Measurements from ENCODE around the gene BID.

BID gene

GRCh38 chr22:17803609-17804270, 29.5 kb upstream of the BID start:
- no peak for DNase-seq (ENCODE audit: low read depth in 2 of 2)

- DNase-seq (ENCODE audit: low read depth in 2 of 2), result no peak
These were observed 28.6 kb upstream of the BID start for GRCh38 chr22:17802822-17803221.

GRCh38 chr22:17802411-17802810, 28.1 kb upstream of the BID start:
- no peak for DNase-seq (ENCODE audit: low read depth in 2 of 2)

- no peak for DNase-seq (ENCODE audit: low read depth in 2 of 2)
These were observed 23.7 kb upstream of the BID start for GRCh38 chr22:17797721-17798559.

GRCh38 chr22:17796695-17797094, 22.4 kb upstream of the BID start:
- no peak for DNase-seq (ENCODE audit: low read depth in 2 of 2)

DNA sequence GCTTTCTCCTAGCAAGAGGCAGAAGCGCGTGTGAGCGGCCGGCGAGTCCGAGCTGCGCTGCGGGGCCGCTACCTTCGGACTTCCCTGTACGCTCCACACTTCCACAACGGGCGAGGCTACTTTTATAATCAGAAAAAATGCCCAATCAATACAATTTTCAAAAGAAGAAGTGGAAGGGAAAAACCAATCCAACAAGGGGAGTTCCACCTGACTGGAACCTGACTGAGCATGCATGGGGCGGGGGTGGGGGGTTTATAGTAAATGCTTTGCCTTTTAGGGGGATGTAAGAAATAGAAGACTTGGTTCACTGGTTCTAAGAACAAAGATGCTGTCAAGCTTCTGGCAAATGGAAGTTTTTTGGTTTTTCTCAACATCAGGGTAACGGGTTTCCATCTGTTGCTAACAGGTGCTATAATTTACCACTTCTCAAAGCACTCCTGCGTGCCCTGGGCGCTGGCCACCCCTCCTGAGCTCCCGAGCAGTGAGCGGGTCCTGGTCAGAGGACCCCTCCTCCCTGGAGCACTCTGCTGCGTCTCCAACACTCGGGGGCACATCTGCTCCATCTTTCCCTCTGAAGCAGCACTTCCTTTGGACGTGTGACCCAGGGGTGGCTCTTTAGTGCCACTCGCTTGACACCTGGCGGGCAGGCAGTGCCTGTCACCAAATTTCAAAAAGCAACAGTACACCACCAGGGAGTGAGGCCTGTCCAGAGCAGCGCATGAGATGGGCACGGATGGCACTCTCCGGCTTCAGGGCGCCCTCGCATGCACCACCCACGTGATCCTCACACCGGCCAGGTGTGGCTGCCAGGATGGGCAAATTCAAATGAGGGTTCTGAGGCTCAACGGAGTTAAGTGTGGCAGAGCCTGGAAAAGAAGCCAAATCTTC, 21.6 kb upstream of the BID start:
- no peak for DNase-seq (ENCODE audit: low read depth in 2 of 2)

DNA sequence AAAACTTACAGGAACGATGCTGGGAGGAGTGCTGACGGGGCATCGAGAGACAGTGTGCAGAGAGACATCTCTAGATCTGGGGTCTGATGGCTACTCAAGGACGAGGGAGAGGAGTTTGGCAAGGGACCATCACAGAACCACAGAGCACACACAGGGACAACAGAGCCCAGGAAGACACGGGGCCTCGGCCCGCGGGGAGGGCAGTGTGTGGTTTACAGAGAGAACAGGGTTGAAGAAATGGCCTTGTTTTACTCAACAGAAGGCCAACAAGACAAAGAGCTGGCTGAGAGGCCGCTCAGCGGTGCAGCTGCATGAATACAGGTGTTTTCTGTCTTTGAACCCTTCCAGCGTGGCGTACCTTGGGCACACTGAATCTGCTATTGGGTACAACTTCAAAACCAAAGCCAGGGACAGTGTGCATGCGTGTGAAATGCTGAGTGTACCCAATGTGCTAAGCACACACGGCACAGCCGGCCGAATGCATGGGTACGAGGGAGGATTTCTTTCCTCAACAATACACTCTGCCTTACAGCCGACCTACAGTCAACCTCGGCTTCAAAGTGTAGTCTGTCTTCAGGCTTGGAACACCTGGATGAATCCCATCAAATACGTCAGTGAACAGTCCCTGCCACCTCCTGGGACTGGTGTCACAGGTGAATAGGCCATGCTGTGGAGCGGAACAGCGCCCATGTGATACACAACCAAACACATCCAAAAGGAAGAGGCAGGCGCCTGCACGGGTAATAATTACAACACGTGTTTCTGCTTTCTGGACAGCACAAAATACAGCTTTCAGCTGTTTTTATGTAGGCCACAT, 20.7 kb upstream of the BID start:
- no peak for DNase-seq (ENCODE audit: low read depth in 2 of 2)

GRCh38 chr22:17792854-17793434, 18.7 kb upstream of the BID start:
- no peak for DNase-seq (ENCODE audit: low read depth in 2 of 2)

DNA sequence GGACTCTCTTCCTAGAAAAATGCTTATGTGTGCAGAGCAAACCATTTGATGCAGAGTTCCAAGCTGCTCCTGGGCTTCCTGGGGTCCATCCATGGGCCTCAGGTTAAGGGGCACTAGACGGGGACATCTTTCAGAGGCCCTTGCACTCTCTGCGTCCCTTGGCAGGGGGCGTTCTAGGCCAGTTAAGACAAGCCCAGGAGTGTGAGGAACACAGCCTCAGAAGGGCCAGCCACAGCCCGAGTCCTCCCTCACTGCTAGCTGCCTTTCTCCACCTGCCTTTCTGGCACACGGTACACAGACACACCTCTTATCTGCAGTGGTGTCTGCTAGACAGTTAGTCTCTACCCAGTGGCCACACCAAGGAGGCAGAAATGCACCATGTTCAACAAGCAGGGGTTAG, 18.0 kb upstream of the BID start:
- DNase-seq (ENCODE audit: low read depth in 2 of 2), result no peak

DNA sequence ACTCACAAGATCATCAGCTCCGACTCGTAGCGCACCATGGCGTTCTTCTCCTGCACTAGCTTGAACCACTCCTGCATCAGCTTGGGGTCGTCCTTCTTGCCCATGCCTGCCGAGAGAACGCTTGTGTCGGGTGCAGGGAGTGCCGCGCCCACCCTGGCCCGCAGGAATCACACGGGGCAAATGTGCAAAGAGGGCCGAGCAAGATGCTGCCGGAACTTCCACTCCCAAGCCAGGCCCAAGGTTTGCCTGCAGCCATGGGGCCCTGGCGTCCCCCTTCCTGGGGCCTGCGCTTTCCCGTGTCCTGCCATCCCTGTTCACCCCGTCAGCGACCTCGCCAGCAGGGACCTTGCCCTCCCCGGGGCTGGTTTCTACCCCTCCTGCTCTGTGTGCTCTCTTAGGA, 16.9 kb upstream of the BID start:
- DNase-seq (ENCODE audit: low read depth in 2 of 2), result no peak

DNA sequence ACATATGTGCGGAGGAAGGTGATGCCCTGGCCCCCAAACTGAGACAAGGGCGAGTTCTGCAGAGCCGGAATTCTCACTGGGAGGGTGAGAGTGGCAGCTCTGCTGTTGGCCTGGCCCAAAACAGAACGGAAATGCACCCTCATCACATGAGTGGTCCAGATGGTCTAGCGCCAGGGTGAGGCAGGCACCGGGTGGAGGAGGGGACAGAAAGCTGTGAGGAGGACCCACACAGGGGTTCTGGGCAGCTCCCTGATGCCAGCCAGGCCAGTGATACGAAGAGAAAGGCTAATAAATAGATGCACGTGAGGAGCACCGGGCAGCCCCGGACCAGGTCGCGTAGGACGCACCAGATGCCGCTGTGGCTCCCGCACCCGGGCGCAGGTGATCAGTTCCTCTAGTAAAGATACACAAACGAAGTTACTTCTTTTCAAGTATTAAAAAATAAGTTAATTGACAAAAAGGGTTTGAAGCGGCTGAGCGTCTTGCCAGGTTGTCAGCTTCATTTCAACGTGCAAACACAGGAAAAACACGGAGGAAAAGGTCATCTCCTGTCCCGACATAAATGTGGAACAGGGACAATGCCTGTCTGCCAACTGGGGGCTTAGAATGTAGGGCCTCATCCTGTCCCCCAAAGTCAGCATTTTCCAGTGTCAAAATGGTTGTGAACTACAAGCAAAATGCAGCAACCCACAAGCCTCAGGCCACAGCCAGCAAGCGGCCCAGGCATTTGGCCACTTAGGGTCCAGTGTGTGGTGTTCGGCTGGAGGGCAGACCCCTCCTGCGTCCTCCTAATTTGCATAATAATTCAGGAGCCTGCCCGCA, 15.3 kb upstream of the BID start:
- no peak for DNase-seq (ENCODE audit: low read depth in 2 of 2)

DNA sequence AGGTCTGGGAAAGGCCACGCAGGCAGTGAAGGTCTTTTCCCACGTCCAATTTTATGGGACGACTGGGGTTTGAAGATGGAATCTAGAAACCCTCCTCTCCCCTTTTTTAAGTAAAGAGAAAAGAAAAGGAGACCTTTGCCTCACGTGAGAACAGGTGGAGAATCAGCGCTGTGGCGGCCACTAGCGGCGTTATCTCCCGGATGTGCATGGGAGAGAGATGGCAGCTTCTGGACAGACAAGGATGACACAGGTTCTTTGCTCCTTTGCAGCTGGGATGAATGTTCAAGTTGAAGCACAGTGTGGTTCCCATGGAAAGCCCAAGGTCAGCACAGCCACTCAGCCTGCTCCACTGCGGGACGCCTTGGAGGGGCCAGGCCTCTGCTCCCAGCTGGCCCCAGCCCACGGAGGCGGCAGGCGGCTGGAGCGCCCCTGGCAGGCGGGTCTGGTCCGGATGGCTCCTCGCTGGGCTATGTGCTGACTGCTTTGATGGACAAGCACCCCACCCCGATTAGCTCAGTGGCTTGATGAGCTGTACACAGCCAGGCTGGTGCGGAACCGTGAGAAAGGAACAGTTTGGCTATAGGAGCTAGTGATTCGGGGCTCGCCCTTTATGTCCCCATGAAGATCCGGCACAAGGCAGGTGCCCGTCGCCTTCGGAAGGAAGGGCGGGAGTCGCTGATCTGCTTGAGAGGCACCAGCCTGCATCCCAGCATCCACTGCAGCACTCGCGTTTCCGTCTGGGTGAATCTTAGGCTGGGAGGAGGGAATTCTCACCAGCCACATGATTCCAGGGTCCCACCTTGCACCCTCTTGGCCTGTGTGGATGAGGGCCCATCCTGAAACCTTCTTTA, 14.5 kb upstream of the BID start:
- DNase-seq (ENCODE audit: low read depth in 2 of 2), result no peak

DNA sequence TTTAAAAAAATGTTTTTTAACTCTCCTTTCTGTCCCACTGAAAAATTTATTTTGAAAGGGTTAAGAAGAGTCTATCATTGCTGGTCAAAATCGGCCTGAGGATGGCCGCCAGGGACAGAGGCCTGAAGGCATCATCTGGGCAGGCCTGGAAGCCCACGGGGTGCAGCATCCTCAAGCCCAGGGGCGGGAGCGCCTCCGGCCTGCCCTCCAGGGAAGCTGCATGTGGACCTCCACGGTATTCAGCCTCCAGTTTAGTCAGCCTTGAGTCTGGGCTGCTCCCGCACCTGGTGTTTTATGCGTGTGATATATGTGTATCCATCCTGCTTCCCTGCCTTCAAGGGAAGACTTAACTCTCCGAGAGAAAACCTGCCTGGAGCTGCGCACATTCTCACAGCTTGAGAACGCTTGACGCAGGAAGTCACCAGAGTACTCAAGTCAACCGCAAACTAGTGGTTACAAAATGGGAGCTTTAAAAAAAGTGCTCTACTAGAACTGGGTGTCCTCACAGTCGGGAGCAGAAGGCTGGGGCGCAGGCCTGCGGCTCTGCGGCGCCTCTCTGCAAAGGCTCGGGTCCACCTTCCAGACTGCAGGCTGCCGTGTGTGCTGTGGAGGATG, 13.6 kb upstream of the BID start:
- no peak for DNase-seq (ENCODE audit: low read depth in 2 of 2)

DNA sequence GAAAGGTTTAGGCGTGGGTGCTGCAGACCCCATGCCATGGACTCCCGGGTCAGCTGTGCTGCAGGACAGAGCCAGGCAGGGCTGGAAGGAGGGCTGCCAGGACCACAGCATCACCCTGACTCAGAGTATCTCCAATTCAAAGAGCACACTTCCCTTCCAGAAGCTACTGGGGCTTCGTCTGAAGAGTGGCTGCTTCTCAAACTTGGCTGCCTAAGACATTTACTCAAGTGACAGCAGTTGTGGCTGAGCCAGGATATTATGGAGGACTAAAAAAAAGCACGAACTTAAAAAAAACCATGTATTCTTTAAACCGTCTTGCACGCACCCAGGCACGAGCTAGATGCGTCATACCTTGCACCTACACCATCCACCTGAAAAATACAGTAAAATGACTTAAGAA, 13.0 kb upstream of the BID start:
- no peak for DNase-seq (ENCODE audit: low read depth in 2 of 2)

DNA sequence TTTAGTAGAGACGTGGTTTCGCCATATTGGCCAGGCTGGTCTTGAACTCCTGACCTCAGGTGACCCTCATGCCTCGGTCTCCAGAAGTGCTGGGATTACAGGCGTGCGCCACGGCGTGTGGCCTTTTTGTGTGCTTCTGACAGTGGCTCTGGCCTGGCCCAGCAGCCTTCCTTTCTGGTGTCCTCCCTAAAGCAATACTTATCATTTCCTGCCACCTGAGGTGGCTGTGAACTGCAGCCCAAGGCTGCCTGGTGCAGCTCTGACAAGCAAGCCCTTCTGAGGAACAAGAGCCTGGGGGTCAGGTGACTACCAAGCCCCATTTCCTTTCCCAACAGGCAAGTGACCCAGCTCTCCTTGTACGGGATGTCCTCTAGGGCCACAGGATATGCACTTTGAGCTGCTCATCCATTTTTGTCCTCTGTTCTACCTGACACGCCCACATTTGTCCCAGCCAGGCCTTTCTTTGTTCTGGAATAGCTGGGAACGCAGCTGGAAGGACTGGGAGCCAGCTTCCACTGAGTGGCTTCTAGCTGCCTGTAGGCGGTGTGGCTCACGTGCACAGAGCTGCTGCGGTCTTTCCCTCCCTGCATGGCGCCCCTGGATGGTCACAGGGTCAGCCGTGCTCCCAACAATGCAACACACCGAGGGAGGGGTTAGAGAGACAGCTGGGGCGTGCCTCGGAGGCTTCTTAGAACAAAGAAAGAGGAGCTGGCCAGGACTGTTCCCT, 12.3 kb upstream of the BID start:
- no peak for DNase-seq (ENCODE audit: low read depth in 2 of 2)

DNA sequence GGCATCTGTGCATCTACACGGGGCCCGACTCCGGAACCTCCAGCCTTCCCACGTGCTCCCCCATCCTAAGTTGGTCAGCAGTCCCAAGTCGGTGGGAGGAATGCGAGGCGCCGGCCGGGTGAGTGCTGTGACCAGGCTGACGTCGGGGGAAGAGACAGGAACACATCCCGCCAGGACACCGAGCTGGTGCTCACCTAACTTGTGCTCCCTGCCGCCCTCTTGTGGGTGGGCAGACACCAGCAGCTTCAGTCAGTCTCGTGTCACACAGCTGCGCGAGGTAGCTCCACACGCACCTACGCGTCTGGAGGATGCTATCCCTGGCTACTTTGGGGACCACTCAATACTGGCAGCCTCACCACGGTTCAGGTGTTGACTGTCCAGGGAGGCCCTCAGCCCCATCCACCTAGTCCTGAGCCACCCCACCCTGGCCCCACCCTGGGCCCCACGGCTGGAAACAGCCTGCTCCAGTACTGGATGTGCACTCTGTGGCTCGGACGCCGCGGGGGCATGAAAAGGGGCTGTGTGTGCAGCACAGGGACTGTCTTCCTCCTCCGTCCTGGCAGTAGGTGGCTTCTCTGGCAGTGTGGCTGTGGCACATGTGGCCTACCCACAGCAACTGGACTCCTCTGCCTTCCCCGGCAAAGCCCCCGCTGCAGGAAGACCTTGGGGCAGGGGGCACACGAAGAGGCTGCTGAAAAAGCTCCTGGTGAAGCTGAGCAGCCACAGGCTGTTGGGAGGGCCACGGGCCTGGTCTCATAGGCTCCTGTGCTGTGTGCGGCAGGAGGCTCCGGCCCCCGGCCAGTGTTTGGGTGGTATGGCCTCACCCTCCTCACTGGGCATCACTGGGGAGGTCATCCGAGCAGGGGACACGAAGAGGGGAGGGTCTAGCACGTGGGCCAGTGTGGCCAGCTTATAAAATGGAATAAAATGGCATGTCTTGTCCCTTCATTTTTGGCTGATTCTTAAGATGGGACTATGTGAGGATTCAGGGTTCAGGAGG, 11.2 kb upstream of the BID start:
- peak; percentile 67 to 73 for DNase-seq (ENCODE audit: low read depth in 2 of 2)

- DNase-seq (ENCODE audit: low read depth in 2 of 2), result no peak
These were observed 10.5 kb upstream of the BID start for GRCh38 chr22:17784776-17785175.

Data from stimulated activated CD4-positive, alpha-beta T cell treated with anti-CD3 and anti-CD28 coated beads, Interleukin-4, amount 100 ng/mL, for 48 hours (primary cell).